Natural killer cell (primary cell): ENCODE results near the gene UAP1L1. TPM values are rescaled to one million over a fixed set of nuclear protein-coding genes. Genes with fewer than 3 reads are reported as not detected.
A peak's percentile ranks its signal among the peaks of the same experiment; 100 is the strongest.
"Not testable (repeated sequence)": the region's sequence is repeated elsewhere in the genome, so short reads cannot be mapped to it uniquely, and the experiment has no call there.

Experiments
- ATAC-seq, 3 donors: fragments of 150-1000 bp in 2 of 3; fragments of 200-7000 bp in 1 of 3; cut with Tn5 transposase; 1 replicate in 1 of 3; 2 replicates in 2 of 3; pipeline ENCODE4 v1.10.0; 2021; ENCODE audit warnings: mild to moderate bottlenecking in 2 of 3, moderate library complexity in 2 of 3
- DNase-seq, 2 donors: peaks; one replicate each; pipeline versions ENCODE4 v3.0.0 to v3.0.0-alpha.2; 2013 to 2021; ENCODE audit warnings: mixed read lengths in 1 of 2
- H3K27ac ChIP-seq: one replicate; pipeline ENCODE4 v1.5.1; 2013; ENCODE audit warnings: mild to moderate bottlenecking, low read length
- H3K27me3 ChIP-seq: one replicate; pipeline ENCODE4 v1.6.1; 2013; ENCODE audit warnings: low read length; ENCODE audit not compliant: control insufficient read depth, insufficient read depth
- H3K36me3 ChIP-seq: one replicate; pipeline ENCODE4 v1.6.1; 2013; ENCODE audit warnings: low read length; ENCODE audit not compliant: control insufficient read depth, insufficient read depth
- H3K4me1 ChIP-seq: one replicate; pipeline ENCODE4 v1.6.1; 2013; ENCODE audit warnings: low read length; ENCODE audit not compliant: control insufficient read depth, insufficient read depth
- H3K4me3 ChIP-seq: one replicate; pipeline ENCODE4 v1.5.1; 2013; ENCODE audit warnings: low read length
- H3K9me3 ChIP-seq: one replicate; pipeline ENCODE4 v1.6.1; 2013; ENCODE audit warnings: low read length; ENCODE audit not compliant: control insufficient read depth, insufficient read depth
- H3K27ac Mint-ChIP-seq, 2 donors: one replicate each; pipeline ENCODE4 v1.8.0; 2022; ENCODE audit warnings: mild to moderate bottlenecking in 2 of 2, mixed read lengths in 2 of 2, moderate library complexity in 1 of 2
- H3K27me3 Mint-ChIP-seq, 2 donors: one replicate each; pipeline ENCODE4 v1.8.0; 2022; ENCODE audit warnings: low read depth in 2 of 2, mixed read lengths in 2 of 2
- H3K36me3 Mint-ChIP-seq: one replicate; pipeline ENCODE4 v1.8.0; 2022; ENCODE audit warnings: mixed read lengths
- H3K4me1 Mint-ChIP-seq, 2 donors: one replicate each; pipeline ENCODE4 v1.8.0; 2022; ENCODE audit warnings: mixed read lengths in 2 of 2
- H3K4me3 Mint-ChIP-seq: one replicate; pipeline ENCODE4 v1.8.0; 2022; ENCODE audit warnings: mild to moderate bottlenecking, moderate library complexity, mixed read lengths
- H3K9me3 Mint-ChIP-seq, 2 donors: one replicate each; pipeline ENCODE4 v1.8.0; 2022; ENCODE audit warnings: mixed read lengths in 2 of 2
- WGBS: methylation state at CpG from one replicate; pipeline ENCODE4 v1.1.7; 2013; ENCODE audit warnings: missing lambda C conversion rate; ENCODE audit not compliant: insufficient coverage; 5-methylcytosine and 5-hydroxymethylcytosine counted together
- intact Hi-C: fragments of 100-400 bp; cut with micrococcal nuclease; formaldehyde crosslinking; loops from one replicate; pipeline ENCODE4 v1.14.2; 2022
- total RNA-seq, 4 donors: library from RNA; stranded (reverse); fragments of 120-200 nt in 1 of 4; gene quantifications; one replicate each; pipeline versions ENCODE4 v1.2.3 to v1.2.4, GENCODE V29; 2013 to 2022
- TF ChIP-seq, protein P1 (sequence below): fragments of 200-600 bp; IDR thresholded peaks from one replicate; pipeline ENCODE4 v1.8.0; 2022; ENCODE audit warnings: antibody characterized with exemption

Gene UAP1L1
- total RNA-seq, 3 donors from 2014 or later (not counting 1 experiment from before 2014, with no cell fraction given), result 10.5 to 25.8 (median 19.3) TPM

DNA sequence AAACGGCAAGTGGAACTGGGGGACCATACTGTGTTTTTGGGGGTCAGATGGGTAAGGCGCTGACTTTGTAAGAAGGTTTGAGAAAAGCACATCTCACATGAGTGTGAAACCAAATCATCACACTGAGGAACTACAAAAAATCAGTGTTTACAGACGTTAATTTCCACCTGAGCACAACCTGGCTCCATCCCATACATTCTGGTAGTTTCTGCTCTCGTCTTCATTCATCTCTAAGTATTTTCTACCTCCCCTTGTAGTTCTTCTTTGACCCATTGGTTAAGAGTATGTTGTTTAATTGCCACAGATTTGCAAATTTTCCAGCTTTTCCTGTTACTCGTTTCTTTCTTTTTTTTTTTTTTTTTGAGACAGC, 46.1 kb downstream of the UAP1L1 start:
- no peak for ATAC-seq
- TF ChIP-seq, protein P1, sequence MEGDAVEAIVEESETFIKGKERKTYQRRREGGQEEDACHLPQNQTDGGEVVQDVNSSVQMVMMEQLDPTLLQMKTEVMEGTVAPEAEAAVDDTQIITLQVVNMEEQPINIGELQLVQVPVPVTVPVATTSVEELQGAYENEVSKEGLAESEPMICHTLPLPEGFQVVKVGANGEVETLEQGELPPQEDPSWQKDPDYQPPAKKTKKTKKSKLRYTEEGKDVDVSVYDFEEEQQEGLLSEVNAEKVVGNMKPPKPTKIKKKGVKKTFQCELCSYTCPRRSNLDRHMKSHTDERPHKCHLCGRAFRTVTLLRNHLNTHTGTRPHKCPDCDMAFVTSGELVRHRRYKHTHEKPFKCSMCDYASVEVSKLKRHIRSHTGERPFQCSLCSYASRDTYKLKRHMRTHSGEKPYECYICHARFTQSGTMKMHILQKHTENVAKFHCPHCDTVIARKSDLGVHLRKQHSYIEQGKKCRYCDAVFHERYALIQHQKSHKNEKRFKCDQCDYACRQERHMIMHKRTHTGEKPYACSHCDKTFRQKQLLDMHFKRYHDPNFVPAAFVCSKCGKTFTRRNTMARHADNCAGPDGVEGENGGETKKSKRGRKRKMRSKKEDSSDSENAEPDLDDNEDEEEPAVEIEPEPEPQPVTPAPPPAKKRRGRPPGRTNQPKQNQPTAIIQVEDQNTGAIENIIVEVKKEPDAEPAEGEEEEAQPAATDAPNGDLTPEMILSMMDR, result no peak
- Mint-ChIP-seq H3K4me1 (peaks cover 17 to 24% of the 10 kb centered on the region in 2 donors), H3K36me3 (no peaks in the 10 kb centered on the region), H3K27ac (no peak overlapping the region), H3K4me3 (no peak overlapping the region), H3K27me3 (no peaks in the 10 kb centered on the region), H3K9me3 (no peaks in the 10 kb centered on the region)
- H3K4me1 ChIP-seq, result peaks cover 21% of the 10 kb centered on the region
- H3K27ac ChIP-seq, result no peak overlapping the region
- no peak overlapping the region for H3K4me3 ChIP-seq
- 60% methylated on average over 4 of the region's 5 CpGs for WGBS
- no peaks in the 10 kb centered on the region for H3K9me3 ChIP-seq
- DNase-seq, result no peak
- H3K36me3 ChIP-seq, result no peaks in the 10 kb centered on the region
- no peaks in the 10 kb centered on the region for H3K27me3 ChIP-seq
- intact Hi-C loops, result no loop called here

DNA sequence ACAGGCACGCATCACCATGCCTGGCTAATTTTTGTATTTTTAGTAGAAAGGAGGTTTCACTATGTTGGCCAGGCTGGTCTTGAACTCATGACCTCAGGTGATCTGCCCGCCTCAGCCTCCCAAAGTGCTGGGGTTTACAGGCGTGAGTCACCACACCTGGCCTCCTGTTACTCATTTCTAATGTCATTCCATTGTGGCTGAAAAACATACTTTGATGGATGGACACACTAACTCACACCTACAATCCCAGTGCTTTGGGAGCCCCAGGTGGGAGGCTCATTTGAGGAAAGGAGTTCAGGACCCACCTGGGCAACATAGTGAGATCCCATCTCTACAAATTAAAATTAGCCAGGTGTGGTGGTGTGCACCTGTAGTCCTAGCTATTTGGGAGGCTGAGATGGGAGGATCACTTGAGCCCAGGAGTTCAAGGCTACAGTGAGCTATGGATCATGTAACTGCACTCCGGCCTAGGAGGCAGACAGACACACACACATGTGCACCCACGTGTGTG, 46.7 kb downstream of the UAP1L1 start:
- H3K27me3 ChIP-seq, H3K9me3 Mint-ChIP-seq, H3K27me3 Mint-ChIP-seq, intact Hi-C loops, H3K36me3 ChIP-seq, H3K4me3 ChIP-seq, H3K4me3 Mint-ChIP-seq, H3K27ac Mint-ChIP-seq, H3K27ac ChIP-seq, ATAC-seq, H3K9me3 ChIP-seq, H3K36me3 Mint-ChIP-seq, DNase-seq: not testable (repeated sequence)
- H3K4me1 Mint-ChIP-seq, result peaks cover 22 to 29% of the 10 kb centered on the region in 2 donors
- WGBS, result 89% methylated on average over 5 of the region's 5 CpGs
- peaks cover 26% of the 10 kb centered on the region for H3K4me1 ChIP-seq

DNA sequence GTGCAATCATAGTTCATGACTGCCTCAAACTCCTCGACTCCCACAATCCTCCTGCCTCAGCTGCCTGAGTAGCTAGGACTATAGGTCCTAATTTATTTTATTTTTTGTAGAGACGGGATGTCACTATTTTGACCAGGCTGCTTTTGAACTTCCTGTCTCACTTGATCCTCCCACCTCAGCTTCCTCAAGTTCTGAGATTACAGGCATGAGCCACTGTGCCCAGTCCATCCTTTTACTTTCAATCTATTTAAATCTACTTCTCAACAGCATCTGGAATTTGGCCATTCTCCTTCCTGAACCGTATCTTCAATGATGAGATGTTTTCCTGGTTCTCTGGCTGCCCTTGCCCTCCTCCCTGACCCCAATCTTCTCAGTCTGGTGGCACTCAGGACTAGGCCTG, 49.5 kb downstream of the UAP1L1 start:
- Histone ChIP-seq H3K27me3 (no peaks in the 10 kb centered on the region), H3K9me3 (peaks cover 3% of the 10 kb centered on the region), H3K36me3 (no peaks in the 10 kb centered on the region), H3K27ac (peak overlapping the region; percentile 51), H3K4me1 (peaks cover 35% of the 10 kb centered on the region), H3K4me3 (no peak overlapping the region)
- Mint-ChIP-seq H3K4me1 (peaks cover 22 to 29% of the 10 kb centered on the region in 2 donors), H3K4me3 (peak overlapping the region; percentile 77), H3K9me3 (no peaks in the 10 kb centered on the region), H3K36me3 (no peaks in the 10 kb centered on the region), H3K27me3 (no peaks in the 10 kb centered on the region), H3K27ac (peak overlapping the region; percentile 82 to 96)
- DNase-seq (no peak), ATAC-seq (no peak)
- 9% methylated on average over 2 of the region's 3 CpGs for WGBS
- TF ChIP-seq, protein P1, result no peak
- intact Hi-C loops, result loop anchor here (5.0 kb wide), 1 partner anchor 96 kb away; the partner anchor contains the start of gene RNF208

DNA sequence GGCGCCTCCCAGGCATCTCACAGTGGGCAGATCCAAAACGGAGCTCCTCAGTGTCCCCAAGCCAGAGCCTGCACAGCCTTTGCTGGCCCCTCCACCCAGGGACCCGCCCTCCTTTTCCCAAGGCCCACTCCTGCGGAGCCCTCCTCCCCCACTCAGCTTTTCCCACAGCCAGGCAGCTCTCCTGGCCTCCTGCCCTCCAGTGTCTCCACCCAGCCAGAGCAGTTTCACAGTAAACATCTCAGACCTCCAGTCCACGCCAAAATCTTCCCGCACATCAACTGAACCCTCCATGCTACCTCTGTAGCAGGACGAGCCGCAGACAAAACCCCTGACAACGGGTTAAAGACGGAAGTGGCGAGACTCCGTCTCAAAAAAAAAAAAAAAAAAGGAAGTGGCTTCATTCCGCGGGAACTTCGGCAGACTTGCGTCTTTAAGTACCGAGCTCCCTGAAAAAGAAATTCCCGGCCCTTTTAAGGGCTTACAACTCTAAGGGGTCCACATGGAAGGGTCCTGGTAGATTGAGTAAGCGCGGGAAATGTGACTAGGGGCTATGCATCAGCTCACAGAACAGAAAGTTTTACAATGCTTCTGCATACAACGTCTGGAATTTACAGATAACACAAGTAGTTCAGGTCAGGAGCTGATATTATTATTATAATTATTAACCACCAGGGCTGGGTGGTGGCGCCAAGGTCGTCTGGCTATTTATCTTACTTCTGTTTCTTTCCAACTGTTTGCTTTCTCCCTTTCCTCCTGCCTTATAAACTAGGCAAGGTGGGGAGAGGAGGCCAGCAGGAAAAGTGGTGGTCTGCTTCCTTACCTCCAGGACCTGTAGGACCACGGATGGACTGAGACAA, 50.2 kb downstream of the UAP1L1 start:
- Mint-ChIP-seq H3K4me3 (peak overlapping the region; percentile 88), H3K27me3 (peaks cover 0 to 2% of the 10 kb centered on the region in 2 donors), H3K36me3 (no peaks in the 10 kb centered on the region), H3K4me1 (peaks cover 22 to 24% of the 10 kb centered on the region in 2 donors), H3K9me3 (no peaks in the 10 kb centered on the region), H3K27ac (peak overlapping the region; percentile 82 to 96)
- Histone ChIP-seq H3K4me1 (peaks cover 35% of the 10 kb centered on the region), H3K27me3 (no peaks in the 10 kb centered on the region), H3K36me3 (no peaks in the 10 kb centered on the region), H3K4me3 (peak overlapping the region; percentile 30), H3K27ac (peak overlapping the region; percentile 51), H3K9me3 (peaks cover 3% of the 10 kb centered on the region)
- 13% methylated on average over 20 of the region's 24 CpGs for WGBS
- DNase-seq (peak in 1 of 2 donors; percentile 74), ATAC-seq (no peak)
- TF ChIP-seq, protein P1, result no peak
- intact Hi-C loops, result loop anchor here (5.0 kb wide), 1 partner anchor 95 kb away; the partner anchor contains the start of gene RNF208
